Stimulated activated CD4-positive, alpha-beta T cell treated with anti-CD3 and anti-CD28 coated beads, Interleukin-12 subunit alpha, Interleukin-12 subunit beta, amount 100 ng/mL, for 24 hours (primary cell): ENCODE results near the gene C6orf141.

Experiments
- DNase-seq, 2 experiments: peaks; one replicate each; pipeline ENCODE4 v3.0.0-alpha.2; 2020; ENCODE audit warnings: low read depth in 2 of 2

Gene C6orf141

GRCh38 chr6:49539102-49539501, 11.4 kb upstream of the C6orf141 start:
- no peak for DNase-seq

GRCh38 chr6:49540614-49541013, 9.9 kb upstream of the C6orf141 start:
- DNase-seq, result no peak

- DNase-seq, result no peak
These were observed 9.2 kb upstream of the C6orf141 start for GRCh38 chr6:49541210-49541724.

GRCh38 chr6:49541936-49542335, 8.5 kb upstream of the C6orf141 start:
- DNase-seq, result no peak

GRCh38 chr6:49543087-49543858, 7.2 kb upstream of the C6orf141 start:
- DNase-seq, result no peak

- DNase-seq, result no peak
These were observed 4.1 kb upstream of the C6orf141 start for GRCh38 chr6:49546331-49546730.

- DNase-seq, result no peak
These were observed 1.7 kb upstream of the C6orf141 start for GRCh38 chr6:49548613-49549304.

GRCh38 chr6:49549691-49550491, 577 bp upstream of the C6orf141 start:
- DNase-seq, result no peak

GRCh38 chr6:49551078-49551865, 804 bp downstream of the C6orf141 start:
- DNase-seq, result no peak

GRCh38 chr6:49551866-49552129, 1.3 kb downstream of the C6orf141 start:
- DNase-seq, result no peak

GRCh38 chr6:49552596-49552995, 2.1 kb downstream of the C6orf141 start:
- no peak for DNase-seq

GRCh38 chr6:49553384-49553783, 2.9 kb downstream of the C6orf141 start:
- DNase-seq, result no peak

GRCh38 chr6:49555951-49556350, 5.5 kb downstream of the C6orf141 start:
- no peak for DNase-seq

- DNase-seq, result no peak
These were observed 6.0 kb downstream of the C6orf141 start for GRCh38 chr6:49556429-49556837.

GRCh38 chr6:49557177-49557576, 6.7 kb downstream of the C6orf141 start:
- DNase-seq, result no peak

- no peak for DNase-seq
These were observed 7.8 kb downstream of the C6orf141 start for GRCh38 chr6:49558238-49558637.

- DNase-seq, result no peak
These were observed 12.8 kb downstream of the C6orf141 start for GRCh38 chr6:49563006-49563886.

- no peak for DNase-seq
These were observed 14.1 kb downstream of the C6orf141 start for GRCh38 chr6:49564552-49564951.

GRCh38 chr6:49565261-49565660, 14.8 kb downstream of the C6orf141 start:
- no peak for DNase-seq

GRCh38 chr6:49565855-49566254, 15.4 kb downstream of the C6orf141 start:
- DNase-seq, result no peak
